HEK293T (cell line): ENCODE measurements around the gene TAS2R40.

Source experiments
- ARNT ChIP-seq: fragments of 450-650 bp; IDR thresholded peaks from 2 replicates; pipeline ENCODE4 v1.6.1; 2017; ENCODE audit warnings: mild to moderate bottlenecking
- BHLHE40 ChIP-seq: fragments of 450-650 bp; IDR thresholded peaks from 2 replicates; pipeline ENCODE4 v1.6.1; 2016; ENCODE audit warnings: mild to moderate bottlenecking, moderate library complexity, borderline replicate concordance
- CTBP1 ChIP-seq: fragments of 450-650 bp; IDR thresholded peaks from 2 replicates; pipeline ENCODE4 v1.6.1; 2016; ENCODE audit warnings: borderline replicate concordance
- ELF4 ChIP-seq: fragments of 450-650 bp; IDR thresholded peaks from 2 replicates; pipeline ENCODE4 v1.6.1; 2017; ENCODE audit warnings: antibody characterized with exemption
- FOXA1 ChIP-seq: fragments of 450-650 bp; IDR thresholded peaks from 2 replicates; pipeline ENCODE4 v1.6.1; 2016; ENCODE audit warnings: mild to moderate bottlenecking
- FOXK2 ChIP-seq: fragments of 450-650 bp; IDR thresholded peaks from 2 replicates; pipeline ENCODE4 v1.6.1; 2016; ENCODE audit warnings: mild to moderate bottlenecking
- FOXM1 ChIP-seq: fragments of 450-650 bp; IDR thresholded peaks from 2 replicates; pipeline ENCODE4 v1.6.1; 2017; ENCODE audit warnings: mild to moderate bottlenecking, borderline replicate concordance
- HDGF ChIP-seq: fragments of 450-650 bp; IDR thresholded peaks from 2 replicates; pipeline ENCODE4 v1.6.1; 2017; ENCODE audit warnings: antibody characterized with exemption, borderline replicate concordance
- L3MBTL2 ChIP-seq: fragments of 450-650 bp; conservative IDR thresholded peaks from 2 replicates; pipeline ENCODE4 v1.6.1; 2016; ENCODE audit warnings: mild to moderate bottlenecking
- NFRKB ChIP-seq: fragments of 450-650 bp; IDR thresholded peaks from 2 replicates; pipeline ENCODE4 v1.6.1; 2016; ENCODE audit warnings: mild to moderate bottlenecking, moderate library complexity
- SP1 ChIP-seq: fragments of 450-650 bp; IDR thresholded peaks from 2 replicates; pipeline ENCODE4 v1.6.1; 2017
- SUZ12 ChIP-seq: fragments of 450-650 bp; IDR thresholded peaks from 2 replicates; pipeline ENCODE4 v1.6.1; 2016; ENCODE audit warnings: mild to moderate bottlenecking
- TARDBP ChIP-seq: fragments of 450-650 bp; IDR thresholded peaks from 2 replicates; pipeline ENCODE4 v1.6.1; 2016
- ZNF384 ChIP-seq: fragments of 450-650 bp; IDR thresholded peaks from 2 replicates; pipeline ENCODE4 v1.6.1; 2016

DNA sequence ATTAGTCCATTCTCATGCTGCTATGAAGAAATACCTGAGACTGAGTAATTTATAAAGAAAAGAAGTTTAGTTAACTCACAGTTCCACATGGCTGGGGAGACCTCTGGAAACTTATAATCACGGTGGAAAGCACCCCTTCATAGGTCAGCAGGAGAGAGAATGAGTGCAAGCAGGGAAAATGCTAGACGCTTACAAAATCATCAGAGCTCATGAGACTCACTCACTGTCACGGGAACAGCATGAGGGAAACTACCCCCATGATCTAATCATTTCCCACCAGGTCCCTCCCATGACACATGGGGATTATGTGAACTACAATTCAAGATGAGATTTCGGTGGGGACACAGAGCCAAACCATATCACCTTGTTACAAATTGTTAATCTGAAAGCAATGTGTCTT, 22.8 kb upstream of the TAS2R40 start:
- TF ChIP-seq FOXK2 = no peak
- TF ChIP-seq ZNF384 = no peak
- TF ChIP-seq FOXA1 = no peak
- TF ChIP-seq L3MBTL2 = no peak
- no peak for TF ChIP-seq BHLHE40
- TF ChIP-seq SP1 = no peak
- no peak for TF ChIP-seq NFRKB
- no peak for TF ChIP-seq ARNT
- no peak for TF ChIP-seq SUZ12
- TF ChIP-seq ELF4 = no peak
- no peak for TF ChIP-seq FOXM1
- no peak for TF ChIP-seq HDGF
- TF ChIP-seq TARDBP = no peak
- TF ChIP-seq CTBP1 = no peak
